GM12878 (cell line): ENCODE results near the gene PPP1CA. TPM values are rescaled to one million over a fixed set of nuclear protein-coding genes. Genes with fewer than 3 reads are reported as not detected.
A peak's percentile ranks its signal among the peaks of the same experiment; 100 is the strongest.

Source experiments
- ATAC-seq: fragments of 200-7000 bp; cut with Tn5 transposase; 3 replicates; pipeline ENCODE4 v1.9.1; 2020; ENCODE audit warnings: mild to moderate bottlenecking, moderate library complexity
- BruUV-seq: library from RNA; stranded (reverse); fragments of 400-500 nt; replicated peaks from 2 replicates; lab custom pipeline; 2021; lab: Mats Ljungman, UMichigan
- CTCF ChIA-PET: fragments of 300-600 bp; sonication (Branson Sonifier 250); formaldehyde crosslinking; extraction: SDS; loops from one replicate; lab custom pipeline; 2021; ENCODE audit warnings: inconsistent platforms; lab: Yijun Ruan, JAX
- POLR2A ChIA-PET: fragments of 350-600 bp; formaldehyde crosslinking; extraction: SDS; loops from one replicate; lab custom pipeline; 2021; ENCODE audit warnings: inconsistent platforms; lab: Charles Lee
- RAD21 ChIA-PET: fragments of 300-600 bp; sonication (Branson Sonifier 250); formaldehyde crosslinking; loops from one replicate; lab custom pipeline; 2023; ENCODE audit warnings: antibody characterized with exemption; ENCODE audit not compliant: unreplicated experiment; lab: Charles Lee
- SMC1A ChIA-PET: fragments of 300-600 bp; sonication (Branson Sonifier 250); formaldehyde crosslinking; loops from one replicate; lab custom pipeline; 2023; ENCODE audit not compliant: unreplicated experiment, uncharacterized antibody; lab: Charles Lee
- DNase-seq: peaks from one replicate; pipeline ENCODE4 v3.0.0-alpha.2; 2011; ENCODE audit warnings: low read depth, low spot score
- FAIRE-seq: peaks from 3 replicates; lab custom pipeline; 2011; peaks lifted over from hg19 to GRCh38; lab: Jason Lieb, UNC
- H2AFZ ChIP-seq: 2 replicates; pipeline ENCODE4 v1.6.0; 2011; ENCODE audit warnings: low read depth, low read length, control low read depth; ENCODE audit not compliant: control insufficient read depth
- H3K27ac ChIP-seq: 2 replicates; pipeline ENCODE4 v1.5.1; 2011; ENCODE audit warnings: control low read depth; ENCODE audit not compliant: control insufficient read depth, insufficient read depth
- H3K27me3 ChIP-seq, 2 experiments: replicated peaks in 1 of 2; 2 replicates each; pipeline versions ENCODE4 v1.6.0 to v1.6.1; 2011; ENCODE audit warnings: low read length in 1 of 2; ENCODE audit not compliant: control insufficient read depth in 2 of 2, insufficient read depth in 2 of 2
- H3K36me3 ChIP-seq, 2 experiments: 2 replicates each; pipeline ENCODE4 v1.5.1; 2011; ENCODE audit warnings: low read length in 1 of 2; ENCODE audit not compliant: control insufficient read depth in 2 of 2, insufficient read depth in 2 of 2
- H3K4me1 ChIP-seq: 2 replicates; pipeline ENCODE4 v1.6.1; 2011; ENCODE audit warnings: mild to moderate bottlenecking, low read length, moderate library complexity, mixed read lengths; ENCODE audit not compliant: control insufficient read depth, insufficient read depth
- H3K4me2 ChIP-seq: 2 replicates; pipeline ENCODE4 v1.6.0; 2011; ENCODE audit warnings: control low read depth; ENCODE audit not compliant: control insufficient read depth, insufficient read depth
- H3K4me3 ChIP-seq: fragments of 200-600 bp; sonication (generic); 2 replicates; pipeline ENCODE4 v1.5.1; 2016
- H3K79me2 ChIP-seq: 2 replicates; pipeline ENCODE4 v1.6.0; 2011; ENCODE audit warnings: low read length; ENCODE audit not compliant: control insufficient read depth, insufficient read depth
- H3K9ac ChIP-seq: 2 replicates; pipeline ENCODE4 v1.8.0; 2011; ENCODE audit warnings: low read length, control low read depth, mixed read lengths; ENCODE audit not compliant: control insufficient read depth, insufficient read depth
- H3K9me3 ChIP-seq: replicated peaks from 3 replicates; pipeline ENCODE4 v1.5.1; 2011; ENCODE audit warnings: mild to moderate bottlenecking, low read length; ENCODE audit not compliant: control insufficient read depth, insufficient read depth
- H4K20me1 ChIP-seq: 2 replicates; pipeline ENCODE4 v1.6.0; 2011; ENCODE audit not compliant: control insufficient read depth, insufficient read depth
- MLLT1 ChIP-seq: fragments of 450-650 bp; IDR thresholded peaks from 2 replicates; pipeline ENCODE4 v1.6.1; 2016; ENCODE audit warnings: mild to moderate bottlenecking
- WGBS: methylation state at CpG from one replicate; pipeline ENCODE4 v1.1.6; 2016; ENCODE audit warnings: low lambda C conversion rate; ENCODE audit not compliant: insufficient replicate concordance, insufficient coverage; ENCODE audit errors: missing lambda C conversion rate; 5-methylcytosine and 5-hydroxymethylcytosine counted together
- in situ Hi-C: fragments of 300-500 bp; cut with MboI; formaldehyde crosslinking; loops from 9 replicates; pipeline ENCODE4 v1.14.3; 2018; ENCODE audit warnings: mixed read lengths
- intact Hi-C: fragments of 100-400 bp; cut with micrococcal nuclease; formaldehyde crosslinking; loops from one replicate; pipeline ENCODE4 v1.14.2; 2022; ENCODE audit not compliant: unreplicated experiment
- polyA plus RNA-seq, 11 experiments: library from polyadenylated mRNA; depleted of rRNA in 4 of 11; unstranded in 6 of 11; stranded (reverse) in 5 of 11; fragments of >200 nt; fragmentation: Nextera tagmentation in 4 of 11; fragmentation: Illumina TruSeq in 1 of 11; extraction: Ambion mirVana in 4 of 11; extraction: Trizol in 1 of 11; gene quantifications; 1 replicate in 1 of 11; 2 replicates in 10 of 11; pipeline versions ENCODE4 v1.2.1 to v1.2.3, GENCODE V29; 2011 to 2016; ENCODE audit warnings: inconsistent platforms in 2 of 11, missing spikeins in 2 of 11, low read depth in 1 of 11
- total RNA-seq, 4 experiments: library from RNA; depleted of rRNA in 3 of 4; stranded (reverse); fragments of >200 nt in 3 of 4; fragmentation: Illumina TruSeq in 1 of 4; extraction: Trizol in 1 of 4; gene quantifications; 2 replicates each; pipeline versions ENCODE4 v1.2.1 to v1.2.3, GENCODE V29; 2013 to 2021

PPP1CA gene
- total and polyA plus RNA-seq, 10 of the 15 experiments (the other 5 are each of a cell fraction or from before 2014, with no cell fraction given): 26.4 to 458 (median 240) TPM

GRCh38 chr11:67440229-67441097 is 38.8 kb upstream of the PPP1CA start:
- no peak overlapping the region for H3K27ac ChIP-seq
- SMC1A ChIA-PET: interaction anchor here (1.5 kb wide), 1 partner anchor 20 kb away, joined by 5 read pairs; no protein-coding TSS in a partner anchor
- DNase-seq (no peak), FAIRE-seq (no peak), ATAC-seq (no peak)
- intact Hi-C loops (no loop called here), in situ Hi-C loops (no loop called here)
- H3K27me3 ChIP-seq: no peaks in the 10 kb centered on the region
- no peak overlapping the region for H3K9ac ChIP-seq
- peaks cover 42% of the 10 kb centered on the region for H3K79me2 ChIP-seq
- RAD21 ChIA-PET: interaction anchor here (0.6 to 7.2 kb wide), 5 partner anchors 24 to 87 kb away, joined by 3 to 112 read pairs (median 32); partner anchors contain the start of genes AIP, POLD4, PPP1CA and TBC1D10C
- H4K20me1 ChIP-seq: no peaks in the 10 kb centered on the region
- H3K4me2 ChIP-seq: peak overlapping the region; percentile 44; the same call in 1 of the 2 replicates
- H3K36me3 ChIP-seq: peaks cover 0 to 8% of the 10 kb centered on the region in 2 experiments; a peak in 2 of 4 replicates
- no peak overlapping the region for H2AFZ ChIP-seq
- WGBS: 68% methylated on average over 17 of the region's 17 CpGs
- CTCF ChIA-PET: interaction anchor here (0.6 to 1.1 kb wide), 3 partner anchors 37 to 66 kb away, joined by 3 read pairs; partner anchors contain the start of gene TBC1D10C
- peaks cover 30% of the 10 kb centered on the region for H3K4me1 ChIP-seq
- TF ChIP-seq MLLT1: no peak
- H3K9me3 ChIP-seq: no peaks in the 10 kb centered on the region
- H3K4me3 ChIP-seq: peak overlapping the region; percentile 26; the same call in 1 of the 2 replicates
- POLR2A ChIA-PET: interaction anchor here (1.0 to 1.6 kb wide), 4 partner anchors 11 to 44 kb away, joined by 3 to 5 read pairs (median 4); partner anchors contain the start of gene PPP1CA
- no TSS peak for BruUV-seq
